ENCODE measurements around the gene TEKT5. TPM values are rescaled to one million over a fixed set of nuclear protein-coding genes. Genes with fewer than 3 reads are reported as not detected.

TEKT5 gene
- total RNA-seq, 1 experiment from 2014 or later, result not detected

- no peaks in the 10 kb centered on the region for H3K27me3 ChIP-seq (replicated peaks; ENCODE audit: control insufficient read depth, insufficient read depth, low read length)
- BruUV-seq (replicated peaks), result TSS peak; percentile 49
- Mint-ChIP-seq H3K4me1 (ENCODE audit: low read depth, unreplicated experiment) (peaks cover 50% of the 10 kb centered on the region), H3K9me3 (ENCODE audit: unreplicated experiment) (peaks cover 13% of the 10 kb centered on the region), H3K27me3 (ENCODE audit: insufficient read depth, unreplicated experiment) (no peaks in the 10 kb centered on the region), H3K27ac (ENCODE audit: unreplicated experiment) (peak within 1 kb of the TSS; percentile 93), H3K36me3 (ENCODE audit: insufficient read depth, unreplicated experiment) (peaks cover 13% of the 10 kb centered on the region), H3K4me3 (ENCODE audit: unreplicated experiment) (peak within 1 kb of the TSS; percentile 90)
- intact Hi-C loops (cut with micrococcal nuclease; ENCODE audit: unreplicated experiment), result loop anchor here (1.0 to 5.0 kb wide), 3 partner anchors 42 to 157 kb away; no protein-coding TSS in a partner anchor
- no peaks in the 10 kb centered on the region for H3K36me3 ChIP-seq (ENCODE audit: control insufficient read depth, insufficient read depth, low read length)
- peak; percentile 85 to 93 for DNase-seq
- ChIA-PET POLR2A (interaction anchor here (0.5 to 1.8 kb wide), 5 partner anchors 10 to 62 kb away, joined by 3 to 9 read pairs (median 4); no protein-coding TSS in a partner anchor), CTCF (interaction anchor here (0.8 to 1.2 kb wide), 8 partner anchors 18 to 65 kb away, joined by 3 to 6 read pairs (median 3); no protein-coding TSS in a partner anchor)
- peak within 1 kb of the TSS; percentile 96 for H3K4me3 ChIP-seq (ENCODE audit: low read depth, low read length)
- 0 out of 2 replicates have a peak, but pooled peaks cover 4% of the 10 kb centered on the region for H3K9me3 ChIP-seq
- H3K4me1 ChIP-seq, result peaks cover 49% of the 10 kb centered on the region
- TF ChIP-seq CTCF (IDR thresholded peaks at IDR 0.05; ENCODE audit: insufficient read depth in 1 of 2, low read depth in 1 of 2, low read length in 1 of 2, severe bottlenecking in 1 of 2, unreplicated experiment in 1 of 2), result peak; percentile 48 to 81
Observed at GRCh38 chr16:10579965-10580882, 114.5 kb downstream of the TEKT5 start, which contains the start of gene EMP2. TSS of gene EMP2 (minus strand) at chr16:10580598. CDS start at chr16:10547617, 32,981 bp downstream.

- H3K27ac Mint-ChIP-seq (ENCODE audit: unreplicated experiment), result peak overlapping the region; percentile 79
- H3K4me3 ChIP-seq (ENCODE audit: low read depth, low read length), result peak overlapping the region; percentile 96
- H3K27me3 ChIP-seq (replicated peaks; ENCODE audit: control insufficient read depth, insufficient read depth, low read length), result no peaks in the 10 kb centered on the region
- intact Hi-C loops (cut with micrococcal nuclease; ENCODE audit: unreplicated experiment), result no loop called here
- DNase-seq, result no peak
- peaks cover 48% of the 10 kb centered on the region for H3K4me1 Mint-ChIP-seq (ENCODE audit: low read depth, unreplicated experiment)
- H3K9me3 Mint-ChIP-seq (ENCODE audit: unreplicated experiment), result peaks cover 13% of the 10 kb centered on the region
- H3K36me3 ChIP-seq (ENCODE audit: control insufficient read depth, insufficient read depth, low read length), result no peaks in the 10 kb centered on the region
- H3K4me1 ChIP-seq, result peaks cover 46% of the 10 kb centered on the region
- ChIA-PET POLR2A (interaction anchor here (1.8 kb wide), 1 partner anchor 43 kb away, joined by 9 read pairs; no protein-coding TSS in a partner anchor), CTCF (interaction anchor here (0.8 kb wide), 1 partner anchor 42 kb away, joined by 3 read pairs; no protein-coding TSS in a partner anchor)
- peak overlapping the region; percentile 90 for H3K4me3 Mint-ChIP-seq (ENCODE audit: unreplicated experiment)
- TF ChIP-seq CTCF (IDR thresholded peaks at IDR 0.05; ENCODE audit: insufficient read depth in 1 of 2, low read depth in 1 of 2, low read length in 1 of 2, severe bottlenecking in 1 of 2, unreplicated experiment in 1 of 2), result no peak
- peaks cover 17% of the 10 kb centered on the region for H3K36me3 Mint-ChIP-seq (ENCODE audit: insufficient read depth, unreplicated experiment)
- H3K27me3 Mint-ChIP-seq (ENCODE audit: insufficient read depth, unreplicated experiment), result no peaks in the 10 kb centered on the region
- BruUV-seq (replicated peaks), result no TSS peak
- H3K9me3 ChIP-seq, result 0 out of 2 replicates have a peak, but pooled peaks cover 4% of the 10 kb centered on the region
Observed at GRCh38 chr16:10579575-10579964, 115.2 kb downstream of the TEKT5 start.

Data from Caco-2 (cell line).